Activated CD4-positive, alpha-beta T cell treated with anti-CD3 and anti-CD28 coated beads, Interleukin-2, amount 50 U/mL, for 24 hours (primary cell): ENCODE results near the gene HIPK2.

Experiments used
- DNase-seq, 2 donors: peaks; one replicate each; pipeline ENCODE4 v3.0.0-alpha.2; 2020; ENCODE audit warnings: low read depth in 1 of 2, low spot score in 1 of 2

The HIPK2 gene

DNA sequence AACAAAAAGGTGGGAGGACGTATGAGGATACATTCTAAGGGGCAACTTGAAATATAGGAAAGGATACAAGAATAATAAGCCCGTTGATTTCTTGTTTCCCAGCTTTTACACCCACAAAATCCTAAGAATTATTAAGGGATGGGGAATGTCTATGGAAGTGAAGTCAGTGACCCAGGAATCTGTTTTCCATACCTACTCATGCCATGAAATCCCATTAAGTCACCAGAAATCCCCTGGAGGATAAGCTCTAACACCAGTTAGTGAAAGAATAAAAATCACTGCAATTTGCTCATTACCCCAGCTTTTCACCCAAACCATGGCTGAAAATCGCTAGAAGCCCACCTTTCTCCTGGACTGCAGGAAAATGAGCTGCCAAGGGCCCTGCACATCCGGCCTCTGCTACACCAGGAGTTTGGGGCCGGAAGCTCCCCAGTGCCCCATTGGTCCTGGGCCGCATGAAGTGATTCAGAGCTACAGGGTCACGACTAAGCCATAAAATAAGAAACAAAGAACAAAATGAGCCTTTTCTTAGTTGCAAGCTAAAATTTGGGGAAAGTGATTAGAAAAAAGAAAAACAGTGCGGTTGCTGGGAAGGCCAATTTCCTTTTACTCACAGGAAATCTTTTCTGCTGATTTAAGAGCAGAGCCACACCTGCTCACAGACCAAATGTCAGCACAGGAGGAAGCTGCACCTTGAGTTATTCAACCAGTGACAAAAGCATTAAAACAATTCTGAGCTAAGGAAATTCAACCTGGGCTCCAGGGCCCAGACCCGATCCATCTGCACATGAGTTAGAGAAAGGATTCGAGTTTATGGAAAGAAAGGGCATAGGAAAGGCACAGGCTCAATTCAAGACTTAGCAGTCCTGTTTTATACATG is 40.3 kb downstream of the HIPK2 start:
- no peak for DNase-seq

DNA sequence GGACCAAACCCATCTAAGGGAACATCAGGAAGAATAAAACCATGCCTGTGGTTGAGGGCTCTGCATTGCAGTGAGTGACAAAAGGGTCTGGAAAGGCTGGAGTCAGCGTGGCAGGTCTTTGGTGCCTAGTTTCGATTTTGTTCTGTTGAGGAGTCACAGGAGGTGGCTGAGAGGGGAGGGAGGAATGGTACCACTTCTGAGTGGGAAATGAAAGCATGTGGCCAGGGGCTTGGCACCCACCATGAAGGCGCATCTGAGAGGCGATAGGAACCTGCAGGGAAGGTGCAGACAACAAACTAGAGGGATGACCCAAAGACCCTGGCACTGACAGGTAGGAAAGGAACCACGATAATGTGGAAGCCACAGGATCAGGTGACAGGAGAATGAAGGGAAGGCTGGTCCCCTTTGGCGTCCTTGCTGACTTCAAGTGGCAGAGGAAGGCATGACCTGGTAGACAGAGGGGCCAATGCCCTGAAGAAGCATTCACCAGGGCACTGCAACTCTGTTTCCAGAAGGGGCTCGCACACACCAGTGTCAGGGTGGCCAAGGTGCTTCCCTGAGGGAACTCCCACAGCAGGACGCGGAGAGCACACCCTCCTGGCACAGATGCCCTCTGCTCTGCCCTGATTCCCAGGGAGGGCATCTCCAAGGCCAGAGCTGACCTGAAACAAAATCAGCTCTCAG is 41.7 kb downstream of the HIPK2 start:
- no peak for DNase-seq

DNA sequence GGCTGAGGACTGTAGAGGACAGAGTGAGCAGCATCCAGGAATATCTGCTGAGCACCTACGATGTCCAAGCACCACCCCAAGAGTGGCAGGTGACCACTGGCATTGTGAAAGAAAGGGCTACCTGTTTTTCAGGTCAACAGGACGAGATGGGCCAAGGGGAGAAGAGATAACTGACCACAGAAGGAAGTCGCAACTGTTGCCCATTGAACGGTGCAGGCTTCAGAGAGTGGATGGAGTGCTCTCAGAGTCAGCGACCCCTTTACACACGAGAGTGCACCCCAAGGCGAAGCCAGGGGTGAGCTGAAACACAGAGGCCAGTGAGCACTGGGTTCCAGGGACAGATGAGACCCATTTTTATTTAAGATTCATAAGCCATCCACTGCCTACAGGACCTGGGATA is 42.3 kb downstream of the HIPK2 start:
- no peak for DNase-seq

DNA sequence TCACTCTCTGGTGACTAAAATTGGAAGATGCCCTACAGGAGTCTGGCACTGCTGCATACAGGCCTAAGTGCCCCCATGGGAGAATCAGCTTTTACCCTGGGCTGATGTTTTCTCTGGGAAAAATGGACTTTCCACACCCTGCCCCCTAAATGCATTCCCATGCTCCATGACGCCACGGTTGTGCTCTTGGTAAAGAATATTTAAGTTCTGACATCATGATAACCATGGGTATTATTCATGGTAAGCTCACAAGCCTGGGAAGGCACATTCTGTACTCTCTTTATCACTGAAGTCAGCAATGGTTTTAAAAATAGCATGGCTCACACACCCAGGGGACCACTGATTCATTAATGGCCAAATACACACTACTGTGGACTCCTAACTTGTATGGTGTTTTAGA is 43.4 kb downstream of the HIPK2 start:
- no peak for DNase-seq

DNA sequence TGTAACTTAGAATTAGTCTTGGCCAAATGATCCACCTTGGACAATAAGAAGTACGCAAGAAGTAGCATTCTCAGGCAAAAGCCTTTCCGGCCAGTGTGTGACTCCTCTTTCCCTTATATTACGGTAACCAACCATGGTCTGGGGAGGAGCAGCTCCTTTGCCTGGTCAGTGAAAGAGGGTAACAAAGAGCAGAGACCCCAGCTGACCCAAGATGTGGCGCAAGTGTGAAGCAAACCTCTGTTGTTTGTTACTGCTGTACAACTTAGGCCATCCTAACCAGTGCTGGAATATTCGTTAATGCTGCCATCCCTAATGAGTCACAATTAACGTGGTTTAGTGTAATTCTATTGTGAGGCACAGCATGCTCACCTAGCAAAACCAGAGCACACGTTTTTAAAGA is 44.0 kb downstream of the HIPK2 start:
- no peak for DNase-seq

DNA sequence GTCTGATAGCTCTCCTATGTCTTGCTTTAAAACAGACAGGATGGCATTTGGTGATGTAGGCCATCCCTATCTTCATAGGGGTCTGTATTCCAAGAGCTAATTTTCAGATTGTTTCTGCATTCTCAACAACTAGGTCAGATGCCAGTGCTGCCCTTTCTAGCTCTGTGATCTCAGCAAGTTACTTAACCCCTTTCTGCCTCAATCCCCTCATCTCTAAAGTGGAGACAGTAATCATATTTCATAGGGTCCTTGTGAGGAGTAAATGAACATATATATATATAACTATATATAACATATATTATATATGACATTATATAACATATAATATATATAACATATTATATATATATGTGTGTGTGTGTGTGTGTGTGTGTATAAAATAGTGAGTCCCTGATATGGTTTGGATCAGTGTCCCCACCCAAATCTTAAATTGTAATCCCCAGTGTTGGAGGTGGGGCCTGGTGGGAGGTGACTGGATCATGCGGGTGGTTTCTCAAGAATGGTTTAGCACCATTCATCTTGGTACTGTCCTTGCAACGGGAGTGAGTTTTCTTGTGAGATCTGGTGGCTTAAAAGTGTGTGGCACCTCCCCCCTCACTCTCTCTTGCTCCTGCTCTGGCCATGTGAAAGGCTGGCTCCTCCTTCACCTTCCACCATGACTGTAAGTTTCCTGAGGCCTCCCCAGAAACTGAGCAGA is 45.2 kb downstream of the HIPK2 start:
- DNase-seq, result no peak

DNA sequence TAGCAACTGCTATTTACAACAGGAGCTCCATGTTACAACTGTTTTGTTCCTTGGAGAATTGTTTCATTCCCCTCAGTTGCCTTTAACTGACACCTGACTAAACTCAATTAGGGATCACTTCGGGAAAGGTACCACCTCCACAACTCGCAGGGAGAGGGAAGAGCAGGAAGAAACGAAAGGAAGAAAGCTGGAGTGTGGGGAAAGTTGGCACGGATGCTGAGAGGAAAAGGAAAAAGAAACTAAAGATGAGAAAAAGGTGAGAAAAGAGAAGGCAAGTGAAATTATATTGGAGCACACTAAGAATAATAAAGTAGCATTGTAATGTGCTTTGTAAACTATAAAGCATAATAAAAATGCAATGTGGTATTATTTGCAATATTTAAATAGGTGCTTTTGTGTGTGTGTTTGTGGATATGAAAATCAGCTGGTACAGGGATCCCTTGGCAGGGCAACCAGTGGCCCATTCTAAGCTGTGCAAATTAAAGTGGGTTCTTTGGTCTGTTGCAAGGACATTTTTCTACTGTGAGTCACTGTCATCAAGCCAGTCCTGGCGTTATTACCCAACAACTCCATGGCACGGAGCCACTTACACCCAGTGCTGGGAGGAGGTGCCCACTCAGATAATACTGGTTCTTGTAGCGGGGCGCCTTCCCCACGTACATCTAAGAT is 45.9 kb downstream of the HIPK2 start:
- DNase-seq, result no peak

DNA sequence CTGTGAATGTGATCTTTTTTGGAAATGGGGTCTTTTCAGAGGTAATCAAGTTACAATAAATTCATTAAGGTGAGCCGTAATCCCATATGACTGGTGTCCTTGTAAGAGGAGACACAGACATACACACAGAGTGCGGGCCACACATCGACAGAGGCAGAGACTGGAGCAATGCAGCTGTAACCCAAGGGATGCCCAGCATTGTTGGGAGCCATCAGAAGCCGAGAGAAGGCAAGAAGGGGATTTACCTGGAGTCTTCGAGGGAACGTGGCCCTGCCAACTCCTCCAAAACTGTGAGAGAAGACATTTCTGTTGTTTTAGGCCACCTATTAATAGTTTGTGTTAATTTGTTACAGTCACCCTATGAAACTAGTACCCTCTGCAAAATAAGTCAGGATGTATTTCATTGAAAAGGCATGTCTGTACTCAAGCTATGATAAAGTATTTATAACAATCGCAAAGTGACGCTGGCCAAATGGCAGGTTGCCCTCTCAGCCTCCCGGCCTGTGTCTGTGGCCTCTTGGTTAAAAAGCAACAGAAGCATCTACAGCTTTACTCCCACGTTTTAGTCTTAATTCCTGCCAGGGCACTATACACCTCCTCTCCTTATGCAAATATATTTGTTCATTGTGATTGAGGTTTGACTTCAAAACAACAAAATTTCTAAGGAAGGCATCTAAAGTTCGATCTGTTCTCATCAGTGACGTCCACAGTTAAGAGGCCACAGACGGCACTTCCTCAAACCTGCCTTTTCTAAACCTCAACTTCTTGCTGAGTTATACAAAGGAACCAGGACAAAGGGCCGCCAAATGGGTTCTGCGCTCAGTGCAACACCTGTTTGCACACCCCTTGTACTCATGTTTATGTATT is 46.8 kb downstream of the HIPK2 start:
- DNase-seq, result no peak

DNA sequence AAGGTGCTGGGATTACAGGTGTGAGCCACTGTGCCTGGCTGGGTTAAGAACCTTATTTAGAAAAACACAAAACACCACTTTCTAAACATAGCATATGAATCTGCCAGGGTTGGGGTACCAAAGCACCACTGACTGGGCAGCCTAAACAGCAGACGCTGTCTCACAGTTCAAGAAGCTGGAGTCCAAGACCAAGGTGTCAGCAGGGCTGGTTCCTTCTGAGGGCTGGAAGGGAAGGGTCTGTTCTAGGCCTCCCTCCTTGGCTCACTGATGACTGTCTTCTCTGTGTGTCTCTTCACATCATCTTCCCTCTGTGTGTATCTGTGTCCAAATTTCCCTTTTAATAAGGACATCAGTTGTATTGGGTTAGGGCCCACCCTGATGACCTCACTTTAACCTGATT is 49.6 kb downstream of the HIPK2 start:
- DNase-seq, result no peak

DNA sequence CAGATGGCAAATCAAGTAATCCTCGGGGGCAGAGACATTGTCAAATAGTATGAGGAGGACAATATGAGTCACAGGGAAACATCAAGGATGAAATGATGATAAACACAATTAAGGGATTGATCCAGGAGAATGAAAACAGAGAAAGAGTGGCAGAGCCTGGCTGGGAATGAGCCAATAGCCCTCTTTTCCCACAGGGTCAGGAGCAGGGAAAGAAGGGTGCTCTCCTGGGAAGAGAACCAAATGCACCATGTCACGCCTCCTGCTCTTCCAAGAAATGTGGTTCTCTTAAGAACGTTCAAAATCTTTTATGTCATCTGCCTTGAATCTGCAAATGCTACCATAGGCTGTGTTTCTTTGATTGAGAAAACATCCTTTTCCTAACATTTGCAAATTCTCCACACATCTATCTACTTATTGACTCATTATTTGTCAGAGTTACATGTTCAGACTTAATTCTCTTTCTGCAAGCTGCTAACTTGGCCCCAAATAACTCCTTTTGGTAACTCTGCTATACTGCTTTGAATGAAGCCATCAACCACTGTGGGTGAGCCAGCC is 50.6 kb downstream of the HIPK2 start:
- no peak for DNase-seq

DNA sequence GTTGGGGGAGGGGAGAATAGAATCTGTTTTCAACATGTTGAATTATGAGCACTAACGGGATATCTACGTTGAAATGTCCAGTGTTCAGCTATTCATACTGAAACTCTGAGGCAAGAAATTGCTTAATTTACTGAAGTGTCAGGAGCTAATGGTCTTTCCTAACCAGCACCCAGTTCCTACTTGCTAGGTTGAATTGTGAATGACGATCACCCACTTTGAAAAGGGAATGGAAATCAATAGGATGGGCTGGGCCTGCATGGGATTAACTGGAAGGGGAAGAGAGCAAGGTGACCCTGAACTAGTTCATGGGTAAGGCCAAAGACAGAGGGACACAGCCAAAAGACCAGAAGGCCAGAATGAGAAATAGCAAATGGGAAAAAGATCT is 51.3 kb downstream of the HIPK2 start:
- DNase-seq, result no peak

DNA sequence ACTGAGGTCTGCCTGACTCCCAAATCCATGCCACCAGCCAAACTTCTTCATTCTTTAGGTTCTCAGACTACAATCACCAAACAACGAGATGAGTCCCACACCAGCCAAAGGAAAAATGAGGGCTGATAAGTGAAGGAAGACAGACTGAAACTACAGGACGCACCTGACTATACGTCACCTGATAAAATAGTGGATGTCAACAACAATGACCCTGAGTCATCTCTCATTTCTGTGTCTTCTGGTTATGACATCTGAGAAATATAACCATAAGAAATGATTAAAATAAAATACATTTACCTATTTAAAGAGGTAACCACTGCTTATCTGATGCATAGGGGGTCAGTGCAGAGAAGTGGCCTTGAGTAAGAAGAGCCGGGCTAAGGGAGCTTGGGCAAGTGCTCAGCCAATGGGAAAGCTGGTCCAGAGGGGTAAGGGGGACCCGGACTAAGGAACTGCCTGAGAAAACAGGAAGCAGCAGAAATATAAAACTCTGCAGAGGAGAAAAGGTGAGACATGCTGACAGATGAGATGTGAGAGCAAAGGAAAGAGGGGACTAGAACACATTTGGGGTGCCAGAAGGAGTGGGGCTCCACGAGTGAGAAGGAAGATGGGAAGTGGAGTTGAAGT is 51.8 kb downstream of the HIPK2 start:
- DNase-seq, result no peak

DNA sequence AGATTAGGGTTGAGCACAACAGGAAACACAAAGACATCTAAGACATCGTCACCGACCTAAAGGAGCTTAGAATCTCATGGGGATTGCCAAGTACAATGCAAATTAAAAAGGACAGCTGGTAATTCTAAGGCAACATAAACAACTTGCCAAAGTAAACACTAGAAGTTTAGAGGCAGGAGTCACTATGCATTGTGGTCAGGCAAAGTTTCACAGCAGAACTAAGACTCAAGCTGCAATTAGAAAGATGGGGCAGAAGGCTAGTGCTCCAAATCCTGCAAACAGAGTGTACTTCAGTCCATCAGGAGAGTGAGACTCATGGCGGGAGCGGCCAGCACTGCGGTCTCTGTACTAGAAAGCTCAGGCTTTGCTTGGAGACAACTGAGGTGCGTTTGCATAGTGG is 52.7 kb downstream of the HIPK2 start:
- DNase-seq, result no peak

DNA sequence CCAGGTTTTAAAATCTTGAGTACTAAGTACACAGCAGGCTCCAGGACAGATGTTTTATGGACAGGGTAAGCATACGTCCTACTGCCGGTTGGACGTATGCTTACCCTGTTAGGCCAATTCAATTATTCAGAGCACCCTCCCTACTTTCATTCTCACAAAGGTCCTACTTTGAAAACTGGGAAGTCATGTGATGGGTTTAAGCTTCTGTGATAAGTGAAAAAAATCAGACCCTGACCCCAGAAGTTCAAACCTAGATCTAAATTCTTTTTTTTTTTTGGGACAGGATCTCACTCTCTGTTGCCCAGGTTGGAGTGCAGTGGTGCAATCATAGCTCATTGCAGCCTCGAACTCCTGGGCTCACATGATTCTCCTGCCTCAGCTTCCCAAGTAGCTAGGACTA is 55.2 kb downstream of the HIPK2 start:
- no peak for DNase-seq

DNA sequence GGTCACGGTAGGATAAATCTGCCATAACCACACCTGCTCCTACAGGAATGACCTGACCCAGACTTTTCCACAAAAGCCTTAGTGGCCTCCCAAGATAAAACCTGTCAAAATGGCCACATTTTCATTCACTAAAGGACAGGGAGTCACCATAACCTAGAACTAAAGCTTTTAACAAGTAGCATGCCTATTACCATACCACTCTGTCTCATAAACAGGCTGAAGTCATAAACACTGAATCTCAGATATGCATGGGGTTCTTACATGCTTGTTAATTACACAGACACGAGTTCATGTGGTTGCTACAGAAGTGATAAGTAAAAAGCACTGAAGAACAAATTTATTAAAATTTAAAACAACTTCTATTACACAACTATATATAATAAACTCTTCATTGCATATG is 56.0 kb downstream of the HIPK2 start:
- no peak for DNase-seq

DNA sequence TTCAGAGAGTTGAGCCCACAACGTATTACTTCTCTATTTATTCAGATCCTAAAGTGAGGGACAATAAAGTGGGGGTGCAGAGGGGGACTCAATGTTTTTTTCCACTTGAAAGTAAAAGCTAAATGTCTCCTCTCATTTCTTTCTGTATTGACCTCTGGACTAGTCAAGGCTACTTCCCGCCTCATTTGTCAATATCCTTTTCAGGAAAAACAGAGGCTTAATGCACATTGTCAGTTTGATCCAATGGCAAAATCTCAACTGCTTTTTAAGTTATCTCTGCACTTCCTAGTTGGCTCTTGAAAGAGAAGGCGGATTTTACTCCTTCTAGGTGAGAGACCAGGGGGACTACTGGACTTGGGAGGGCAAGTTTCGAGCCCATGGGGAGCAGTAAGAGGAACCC is 56.4 kb downstream of the HIPK2 start:
- DNase-seq, result no peak

DNA sequence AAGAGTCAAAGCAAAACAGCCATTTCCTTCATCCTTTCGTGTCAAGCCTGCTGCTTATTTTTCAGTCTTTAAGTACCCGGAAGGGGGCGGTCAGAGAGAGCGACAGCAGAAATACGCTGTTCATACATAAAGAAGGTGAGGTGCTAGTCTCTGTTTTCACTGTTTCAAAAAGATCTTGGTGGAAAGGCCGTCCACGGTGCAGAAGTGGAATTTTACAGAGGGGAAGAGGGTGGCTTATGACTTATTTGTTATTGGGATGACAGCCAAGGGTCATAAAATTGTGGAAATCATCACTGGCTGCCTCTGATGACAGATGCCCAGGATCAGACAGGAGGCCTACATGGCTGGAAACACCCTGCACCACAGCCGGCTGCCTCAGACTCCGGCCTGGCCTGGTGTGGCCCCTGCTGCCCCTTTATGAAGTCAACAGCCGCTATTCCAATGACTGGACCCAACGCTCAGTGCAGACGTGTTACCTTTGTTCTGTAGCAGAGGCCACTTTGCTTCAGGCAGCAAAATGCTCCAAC is 57.0 kb downstream of the HIPK2 start:
- no peak for DNase-seq

DNA sequence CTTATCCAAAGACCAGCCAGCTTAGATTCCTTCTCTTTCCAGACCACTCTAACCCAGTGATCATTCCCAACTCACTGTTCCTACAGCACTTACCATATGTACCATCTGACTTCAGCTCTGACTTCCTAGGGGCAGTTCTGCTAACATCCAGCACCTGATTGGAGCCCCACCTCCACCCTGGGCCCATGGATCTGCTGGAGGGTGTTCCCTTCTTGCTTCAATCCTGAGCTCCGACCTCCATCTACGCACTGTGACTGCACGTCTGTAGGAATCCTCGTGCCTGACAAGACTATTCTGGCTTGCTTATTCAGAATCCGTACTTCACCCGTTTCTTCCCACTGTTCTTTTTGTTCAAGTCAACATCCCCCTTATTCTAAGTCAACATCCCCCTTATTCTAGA is 57.6 kb downstream of the HIPK2 start:
- DNase-seq, result no peak

DNA sequence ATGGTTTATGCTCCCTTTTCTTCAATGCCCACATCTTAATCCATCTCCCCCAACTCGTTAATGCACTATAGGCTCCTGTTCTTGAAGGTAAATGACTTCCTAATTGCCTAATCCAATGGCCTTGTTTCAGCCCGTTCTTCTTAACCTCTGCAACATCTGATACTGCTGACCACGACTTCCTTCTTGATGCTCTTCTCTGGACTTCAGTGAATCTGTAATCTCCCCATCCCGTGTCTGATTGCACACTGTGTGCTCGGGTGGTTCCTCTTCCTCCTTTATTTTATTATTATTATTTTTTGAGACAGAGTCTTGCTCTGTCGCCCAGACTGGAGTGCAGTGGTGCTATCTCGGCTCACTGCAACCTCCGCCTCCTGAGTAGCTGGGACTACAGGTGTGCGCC is 58.9 kb downstream of the HIPK2 start:
- no peak for DNase-seq

DNA sequence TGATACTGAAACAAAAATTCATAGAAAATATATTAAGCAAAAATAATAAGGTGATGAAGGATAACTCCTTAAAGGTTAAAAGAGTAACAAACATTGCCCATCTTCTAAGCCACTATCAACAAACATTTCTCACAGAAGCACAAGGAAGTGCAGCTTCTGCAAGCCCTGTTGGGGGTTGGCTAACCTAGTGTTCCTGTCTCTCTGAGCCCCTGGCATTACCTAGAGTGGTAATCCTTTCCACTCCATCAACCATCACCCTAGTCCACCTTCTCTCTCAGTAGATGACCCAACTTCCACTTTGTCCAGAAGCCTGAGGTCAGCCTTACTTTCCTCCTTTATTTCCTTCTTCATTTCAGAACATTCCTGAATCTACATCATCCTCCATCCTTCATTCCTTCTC is 59.7 kb downstream of the HIPK2 start:
- no peak for DNase-seq
